SK-N-SH treated with all-trans-retinoic acid at 6 μM for 48 hours (cell line): ENCODE results near the gene SHC1.

Experiments used
- ATAC-seq: fragments of 200-7000 bp; cut with Tn5 transposase; 3 replicates; pipeline ENCODE4 v1.9.1; 2020; ENCODE audit warnings: mild to moderate bottlenecking, moderate library complexity
- ARNTL ChIP-seq: fragments of 450-650 bp; formaldehyde crosslinking; IDR thresholded peaks from 2 replicates; pipeline ENCODE4 v1.5.0; 2020; ENCODE audit warnings: low read depth, mild to moderate bottlenecking, moderate library complexity, borderline replicate concordance
- BACH2 ChIP-seq: fragments of 250-450 bp; sonication (Bioruptor Pico); IDR thresholded peaks from 2 replicates; pipeline ENCODE4 v1.9.0; 2021; ENCODE audit warnings: mild to moderate bottlenecking, borderline replicate concordance
- CSDC2 ChIP-seq: fragments of 250-450 bp; sonication (Bioruptor Pico); IDR thresholded peaks from 2 replicates; pipeline ENCODE4 v1.5.0; 2020; ENCODE audit warnings: mild to moderate bottlenecking, moderate library complexity
- ESRRG ChIP-seq: fragments of 250-450 bp; sonication (Bioruptor Pico); IDR thresholded peaks from 2 replicates; pipeline ENCODE4 v1.6.1; 2021; ENCODE audit warnings: mild to moderate bottlenecking
- GLIS3 ChIP-seq: fragments of 250-450 bp; sonication (Bioruptor Pico); IDR thresholded peaks from 2 replicates; pipeline ENCODE4 v1.5.0; 2020; ENCODE audit warnings: mild to moderate bottlenecking, moderate library complexity
- ISL1 ChIP-seq: fragments of 250-450 bp; sonication (Bioruptor Pico); IDR thresholded peaks from 2 replicates; pipeline ENCODE4 v2.1.2; 2022; ENCODE audit warnings: mild to moderate bottlenecking, moderate library complexity
- OSR1 ChIP-seq: fragments of 250-450 bp; sonication (Bioruptor Pico); IDR thresholded peaks from 2 replicates; pipeline ENCODE4 v1.8.0; 2022; ENCODE audit warnings: moderate library complexity, mild to moderate bottlenecking, inconsistent platforms
- PATZ1 ChIP-seq: fragments of 250-450 bp; sonication (Bioruptor Pico); IDR thresholded peaks from 2 replicates; pipeline ENCODE4 v1.8.0; 2020; ENCODE audit warnings: mild to moderate bottlenecking, moderate library complexity, borderline replicate concordance
- POU6F1 ChIP-seq: fragments of 250-450 bp; sonication (Bioruptor Pico); IDR thresholded peaks from 2 replicates; pipeline ENCODE4 v1.8.0; 2021; ENCODE audit warnings: low read depth, mild to moderate bottlenecking, moderate library complexity, borderline replicate concordance
- PPARA ChIP-seq: fragments of 250-450 bp; sonication (Bioruptor Pico); IDR thresholded peaks from 2 replicates; pipeline ENCODE4 v1.5.0; 2020; ENCODE audit warnings: mild to moderate bottlenecking, borderline replicate concordance
- RARB ChIP-seq: fragments of 250-450 bp; sonication (Bioruptor Pico); IDR thresholded peaks from 2 replicates; pipeline ENCODE4 v1.8.0; 2021; ENCODE audit warnings: mild to moderate bottlenecking, moderate library complexity
- SNAI2 ChIP-seq: fragments of 250-450 bp; sonication (Bioruptor Pico); IDR thresholded peaks from 2 replicates; pipeline ENCODE4 v1.5.0; 2020; ENCODE audit warnings: mild to moderate bottlenecking, moderate library complexity
- TCF4 ChIP-seq: fragments of 250-450 bp; sonication (Bioruptor Pico); IDR thresholded peaks from 2 replicates; pipeline ENCODE4 v1.8.0; 2021; ENCODE audit warnings: mild to moderate bottlenecking, moderate library complexity, borderline replicate concordance
- TOX ChIP-seq: fragments of 250-450 bp; sonication (Bioruptor Pico); IDR thresholded peaks from 2 replicates; pipeline ENCODE4 v1.8.0; 2021; ENCODE audit warnings: mild to moderate bottlenecking, moderate library complexity, borderline replicate concordance
- TSHZ2 ChIP-seq: fragments of 250-450 bp; sonication (Bioruptor Pico); IDR thresholded peaks from 2 replicates; pipeline ENCODE4 v1.5.0; 2020; ENCODE audit warnings: mild to moderate bottlenecking, moderate library complexity
- ZC3H10 ChIP-seq: fragments of 250-450 bp; sonication (Bioruptor Pico); IDR thresholded peaks from 2 replicates; pipeline ENCODE4 v1.5.1; 2021; ENCODE audit warnings: mild to moderate bottlenecking, moderate library complexity
- ZFP3 ChIP-seq: fragments of 250-450 bp; sonication (Bioruptor Pico); IDR thresholded peaks from 2 replicates; pipeline ENCODE4 v1.5.0; 2020; ENCODE audit warnings: mild to moderate bottlenecking, moderate library complexity
- ZFP30 ChIP-seq: fragments of 450-650 bp; formaldehyde crosslinking; IDR thresholded peaks from 2 replicates; pipeline ENCODE4 v1.5.0; 2022; ENCODE audit warnings: mild to moderate bottlenecking, moderate library complexity
- ZNF565 ChIP-seq: fragments of 450-650 bp; formaldehyde crosslinking; conservative IDR thresholded peaks from 2 replicates; pipeline ENCODE4 v1.5.0; 2020; ENCODE audit warnings: low read depth, mild to moderate bottlenecking, moderate library complexity
- ZNF70 ChIP-seq: fragments of 450-650 bp; formaldehyde crosslinking; IDR thresholded peaks from 2 replicates; pipeline ENCODE4 v1.5.0; 2020; ENCODE audit warnings: mild to moderate bottlenecking, moderate library complexity
- ZNF8 ChIP-seq: fragments of 450-650 bp; formaldehyde crosslinking; IDR thresholded peaks from 2 replicates; pipeline ENCODE4 v1.5.0; 2020; ENCODE audit warnings: mild to moderate bottlenecking, moderate library complexity
- TF ChIP-seq, protein P1 (sequence below): fragments of 250-450 bp; sonication (Bioruptor Pico); IDR thresholded peaks from 2 replicates; pipeline ENCODE4 v1.5.1; 2020; ENCODE audit warnings: low read depth, mild to moderate bottlenecking, moderate library complexity
- TF ChIP-seq, protein P2 (sequence below): fragments of 250-450 bp; sonication (Bioruptor Pico); IDR thresholded peaks from 2 replicates; pipeline ENCODE4 v1.5.1; 2021; ENCODE audit warnings: mild to moderate bottlenecking, moderate library complexity

SHC1 gene

DNA sequence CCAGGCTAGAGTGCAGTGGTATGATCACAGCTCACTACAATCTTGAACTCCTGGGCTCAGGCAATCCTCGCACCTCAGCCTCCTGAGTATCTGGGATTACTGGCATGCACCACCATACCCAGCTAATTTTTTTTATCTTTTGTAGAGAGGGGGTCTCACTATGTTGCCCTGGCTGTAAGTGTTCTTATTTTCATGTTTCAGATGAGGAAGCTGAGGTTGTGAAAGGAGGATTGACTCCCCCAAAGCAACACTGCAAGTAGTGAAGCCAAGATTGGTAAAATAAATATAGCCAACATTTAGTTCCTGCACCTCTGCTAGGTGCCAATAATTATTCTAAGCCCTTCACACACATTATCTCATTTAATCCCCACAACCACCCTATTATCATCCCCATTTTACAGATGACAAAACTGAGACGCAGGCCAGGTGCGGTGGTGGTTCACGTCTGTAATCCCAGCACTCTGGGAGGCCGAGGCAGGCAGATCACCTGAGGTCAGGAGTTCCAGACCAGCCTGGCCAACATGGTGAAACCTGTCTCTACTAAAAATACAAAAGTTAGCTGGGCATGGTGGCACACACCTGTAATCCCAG, 36.1 kb downstream of the SHC1 start (continued):
- TF ChIP-seq ZNF8 (no peak), GLIS3 (CRISPR knock-in tag) (no peak), SNAI2 (CRISPR knock-in tag) (no peak), BACH2 (CRISPR knock-in tag) (no peak), ARNTL (CRISPR knock-in tag) (no peak)

DNA sequence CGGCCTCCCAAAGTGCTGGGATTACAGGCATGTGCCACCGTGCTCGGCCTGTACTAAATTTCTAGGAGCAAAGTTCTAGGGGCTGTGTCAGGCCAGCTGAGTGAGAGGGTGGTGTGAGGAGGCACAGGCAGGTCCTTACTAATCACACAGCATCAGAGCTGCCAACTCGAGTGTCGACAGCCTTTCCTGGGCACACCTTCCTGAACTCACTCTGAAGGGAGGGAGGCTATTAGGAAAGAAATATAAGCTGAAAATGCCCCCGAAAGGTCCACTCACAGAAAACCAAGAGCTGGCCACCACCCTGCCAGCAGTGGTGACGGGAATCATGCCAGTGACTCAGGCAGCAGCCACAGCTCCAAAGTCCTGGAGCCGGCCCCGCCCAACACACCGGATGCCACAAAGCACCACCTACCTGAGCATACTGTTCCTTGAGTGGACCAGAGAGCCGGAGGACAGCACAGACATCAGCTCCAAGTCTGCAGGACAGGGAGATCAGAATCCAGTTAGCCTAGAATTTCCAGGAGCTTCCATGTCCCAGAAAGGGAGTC, 38.5 kb downstream of the SHC1 start:
- TF ChIP-seq ZC3H10 (CRISPR knock-in tag) (no peak), OSR1 (CRISPR knock-in tag) (no peak), RARB (CRISPR knock-in tag) (no peak), TOX (no peak)
- TF ChIP-seq, all 23 proteins: peak for 0
- no peak for ATAC-seq

DNA sequence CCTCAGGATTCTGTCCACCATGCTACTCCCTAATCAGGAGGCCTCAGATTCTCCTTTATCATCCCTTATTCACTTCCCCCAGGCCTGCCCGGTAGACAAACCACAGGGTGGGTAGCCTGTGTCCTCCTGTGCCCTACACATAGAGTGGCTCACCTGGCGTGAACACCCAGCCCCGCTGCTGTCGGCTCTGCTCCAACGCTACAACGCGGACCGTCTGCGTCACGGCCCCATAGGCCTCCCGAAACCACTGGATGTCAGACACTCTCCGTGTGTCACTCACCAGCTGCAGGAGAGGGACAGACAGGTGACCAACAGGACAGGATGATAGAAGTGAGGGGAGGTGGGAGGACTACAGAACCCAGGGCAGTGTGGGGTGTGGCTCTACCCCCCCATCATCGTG, 44.3 kb downstream of the SHC1 start:
- no peak for ATAC-seq
- TF ChIP-seq ZFP30 (CRISPR knock-in tag) (no peak), ZFP3 (CRISPR knock-in tag) (no peak), ESRRG (CRISPR knock-in tag) (no peak), BACH2 (CRISPR knock-in tag) (no peak), ZNF565 (CRISPR knock-in tag) (no peak), ZC3H10 (CRISPR knock-in tag) (no peak), ZNF8 (no peak), TCF4 (CRISPR knock-in tag) (no peak), SNAI2 (CRISPR knock-in tag) (no peak), CSDC2 (CRISPR knock-in tag) (no peak), PPARA (CRISPR knock-in tag) (no peak), ZNF70 (CRISPR knock-in tag) (no peak), GLIS3 (CRISPR knock-in tag) (no peak), ARNTL (CRISPR knock-in tag) (no peak), PATZ1 (CRISPR knock-in tag) (no peak), POU6F1 (CRISPR knock-in tag) (no peak), TOX (no peak), RARB (CRISPR knock-in tag) (no peak)
- TF ChIP-seq, protein P1, sequence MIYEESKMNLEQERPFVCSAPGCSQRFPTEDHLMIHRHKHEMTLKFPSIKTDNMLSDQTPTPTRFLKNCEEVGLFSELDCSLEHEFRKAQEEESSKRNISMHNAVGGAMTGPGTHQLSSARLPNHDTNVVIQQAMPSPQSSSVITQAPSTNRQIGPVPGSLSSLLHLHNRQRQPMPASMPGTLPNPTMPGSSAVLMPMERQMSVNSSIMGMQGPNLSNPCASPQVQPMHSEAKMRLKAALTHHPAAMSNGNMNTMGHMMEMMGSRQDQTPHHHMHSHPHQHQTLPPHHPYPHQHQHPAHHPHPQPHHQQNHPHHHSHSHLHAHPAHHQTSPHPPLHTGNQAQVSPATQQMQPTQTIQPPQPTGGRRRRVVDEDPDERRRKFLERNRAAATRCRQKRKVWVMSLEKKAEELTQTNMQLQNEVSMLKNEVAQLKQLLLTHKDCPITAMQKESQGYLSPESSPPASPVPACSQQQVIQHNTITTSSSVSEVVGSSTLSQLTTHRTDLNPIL: no peak
- TF ChIP-seq, protein P2, sequence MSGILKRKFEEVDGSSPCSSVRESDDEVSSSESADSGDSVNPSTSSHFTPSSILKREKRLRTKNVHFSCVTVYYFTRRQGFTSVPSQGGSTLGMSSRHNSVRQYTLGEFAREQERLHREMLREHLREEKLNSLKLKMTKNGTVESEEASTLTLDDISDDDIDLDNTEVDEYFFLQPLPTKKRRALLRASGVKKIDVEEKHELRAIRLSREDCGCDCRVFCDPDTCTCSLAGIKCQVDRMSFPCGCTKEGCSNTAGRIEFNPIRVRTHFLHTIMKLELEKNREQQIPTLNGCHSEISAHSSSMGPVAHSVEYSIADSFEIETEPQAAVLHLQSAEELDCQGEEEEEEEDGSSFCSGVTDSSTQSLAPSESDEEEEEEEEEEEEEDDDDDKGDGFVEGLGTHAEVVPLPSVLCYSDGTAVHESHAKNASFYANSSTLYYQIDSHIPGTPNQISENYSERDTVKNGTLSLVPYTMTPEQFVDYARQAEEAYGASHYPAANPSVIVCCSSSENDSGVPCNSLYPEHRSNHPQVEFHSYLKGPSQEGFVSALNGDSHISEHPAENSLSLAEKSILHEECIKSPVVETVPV: no peak
- TF ChIP-seq, all 23 proteins: peak for 0

DNA sequence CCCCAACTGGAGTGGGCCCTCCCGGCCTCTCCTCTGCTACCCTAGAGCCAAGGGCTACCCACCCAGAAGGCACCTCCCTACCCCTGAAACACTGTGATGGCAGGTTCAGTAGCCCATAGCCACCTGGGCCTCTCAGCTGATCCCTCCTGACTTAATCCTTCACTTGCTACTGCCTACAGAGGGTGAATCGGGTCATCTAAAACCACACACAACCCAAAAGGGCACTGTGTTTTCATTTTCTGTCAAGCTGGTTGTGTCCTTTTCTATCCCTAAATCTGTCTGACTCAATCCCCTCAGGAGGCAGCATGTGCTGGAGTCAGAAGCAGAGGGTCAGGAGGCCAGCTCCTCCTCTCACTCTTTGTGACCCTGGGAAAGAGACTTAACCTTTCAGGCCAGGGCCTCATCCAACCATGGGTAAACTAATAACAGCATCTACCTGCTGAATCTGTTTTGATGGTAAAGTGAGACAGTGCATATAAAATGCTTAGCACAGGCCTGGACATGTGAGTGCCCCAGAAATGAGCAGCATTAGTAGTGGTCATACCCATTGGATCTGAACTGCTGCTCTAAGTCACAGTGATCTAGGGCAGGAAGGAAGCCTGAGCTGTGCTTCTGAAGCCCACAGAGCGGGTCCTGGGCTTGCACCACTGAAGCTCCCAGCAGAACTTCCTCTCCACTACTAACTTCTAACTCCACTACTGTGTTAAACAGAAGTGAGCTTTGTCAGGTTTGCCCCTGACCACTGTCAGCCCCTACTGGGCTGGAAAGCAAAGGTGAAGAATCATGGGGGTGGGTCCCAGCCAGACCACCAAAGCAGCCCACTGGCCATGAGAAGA, 45.0 kb downstream of the SHC1 start:
- no peak for ATAC-seq
- TF ChIP-seq BACH2 (CRISPR knock-in tag): no peak
- no peak for TF ChIP-seq SNAI2 (CRISPR knock-in tag)
- TF ChIP-seq PPARA (CRISPR knock-in tag): no peak
- no peak for TF ChIP-seq ZNF70 (CRISPR knock-in tag)
- TF ChIP-seq GLIS3 (CRISPR knock-in tag): no peak
- no peak for TF ChIP-seq TSHZ2 (CRISPR knock-in tag)
- TF ChIP-seq ARNTL (CRISPR knock-in tag): no peak
- no peak for TF ChIP-seq ISL1 (CRISPR knock-in tag)
- no peak for TF ChIP-seq ESRRG (CRISPR knock-in tag)
- TF ChIP-seq POU6F1 (CRISPR knock-in tag): no peak
- no peak for TF ChIP-seq ZC3H10 (CRISPR knock-in tag)
- TF ChIP-seq CSDC2 (CRISPR knock-in tag): no peak
